Gastrocnemius medialis (tissue), 4 donors: ENCODE measurements around the gene MSH3.

Source experiments
- CTCF ChIP-seq, 5 experiments: fragments of 450-650 bp in 3 of 5; fragments of 200-600 bp in 2 of 5; sonication (generic) in 2 of 5; IDR thresholded peaks in 4 of 5; conservative IDR thresholded peaks in 1 of 5; 1 replicate in 4 of 5; 2 replicates in 1 of 5; pipeline ENCODE4 v1.5.1; 2016 to 2019; ENCODE audit warnings: antibody characterized with exemption in 5 of 5, mild to moderate bottlenecking in 3 of 5, moderate library complexity in 3 of 5
- POLR2A ChIP-seq, 2 donors: fragments of 450-650 bp; IDR thresholded peaks; one replicate each; pipeline ENCODE4 v1.6.1; 2017; ENCODE audit warnings: antibody characterized with exemption in 2 of 2, mild to moderate bottlenecking in 2 of 2, moderate library complexity in 2 of 2

- TF ChIP-seq POLR2A (IDR thresholded peaks at IDR 0.05), result no peak
- no peak for TF ChIP-seq CTCF (IDR thresholded peaks at IDR 0.05 in 4 of 5, conservative IDR thresholded peaks at IDR 0.05 in 1 of 5)
Observed at GRCh38 chr5:80715887-80716286, 61.4 kb downstream of the MSH3 start.
